HG02884 (cell line): ENCODE results near the gene UFM1.
"Not testable (repeated sequence)": the region's sequence is repeated elsewhere in the genome, so short reads cannot be mapped to it uniquely, and the experiment has no call there.

Experiments used
- ATAC-seq: cut with Tn5 transposase; IDR thresholded peaks from one replicate; pipeline ENCODE4 v1.9.1; 2021; ENCODE audit warnings: mild to moderate bottlenecking, moderate library complexity; ENCODE audit not compliant: unreplicated experiment

Gene UFM1

DNA sequence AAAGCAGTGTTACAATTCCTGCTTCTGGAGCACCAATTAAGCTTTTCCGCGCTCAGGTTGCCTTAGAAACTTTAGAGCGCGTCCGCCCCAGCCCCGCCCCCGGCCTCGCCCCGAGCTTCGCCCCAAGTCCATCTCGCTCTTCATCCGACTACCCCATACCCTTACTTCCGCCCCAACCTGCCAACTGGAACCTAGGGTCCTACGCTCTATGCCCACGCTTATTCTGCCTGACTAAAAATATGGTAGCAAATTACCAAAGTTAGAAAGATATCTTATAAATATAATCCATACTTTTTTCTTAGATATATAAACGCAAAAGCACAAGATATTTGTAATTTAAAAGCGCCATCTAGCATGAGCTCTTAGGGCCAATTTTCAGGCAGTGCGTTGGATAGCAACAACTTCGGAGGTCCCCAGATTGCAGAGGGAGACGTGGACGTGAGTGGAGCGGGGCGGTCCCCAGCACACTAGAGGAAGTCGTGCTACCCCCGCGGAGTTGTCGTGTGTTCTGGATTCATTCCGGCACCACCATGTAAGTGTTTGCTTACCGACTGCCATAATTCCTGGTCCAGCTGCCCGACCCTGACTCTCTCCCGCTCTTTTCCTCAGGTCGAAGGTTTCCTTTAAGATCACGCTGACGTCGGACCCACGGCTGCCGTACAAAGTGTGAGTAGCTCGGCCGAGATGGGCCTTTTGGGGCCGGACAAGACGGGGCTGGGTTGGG is at the start of gene UFM1:
UFM1 (plus strand) TSS at position 462 of the 724 bp plus-strand sequence; CDS start at position 531, 69 bp downstream.
- ATAC-seq = peak; percentile 90

DNA sequence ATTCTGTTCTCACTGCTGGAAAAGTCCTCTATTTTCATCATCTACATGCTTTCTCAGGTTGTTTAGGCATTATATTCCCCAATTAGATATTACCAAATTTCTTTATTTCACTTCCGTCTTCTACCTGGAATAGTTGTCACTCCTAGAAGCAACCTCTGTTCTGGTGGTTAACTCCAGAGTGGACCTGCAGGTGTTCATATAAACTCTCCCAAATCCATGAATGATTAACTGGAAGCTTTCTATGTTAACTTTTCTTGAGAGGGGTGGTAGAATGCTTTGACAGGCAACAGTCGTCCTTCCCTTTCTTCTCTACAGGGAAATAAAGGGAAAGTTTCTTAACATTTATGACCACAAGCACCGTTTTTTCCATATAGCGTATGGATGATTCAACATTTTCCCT is 48.4 kb upstream of the UFM1 start:
- no peak for ATAC-seq

GRCh38 chr13:38303816-38304320 is 45.8 kb upstream of the UFM1 start:
- ATAC-seq = no peak

GRCh38 chr13:38308736-38309135 is 40.9 kb upstream of the UFM1 start:
- ATAC-seq = no peak

DNA sequence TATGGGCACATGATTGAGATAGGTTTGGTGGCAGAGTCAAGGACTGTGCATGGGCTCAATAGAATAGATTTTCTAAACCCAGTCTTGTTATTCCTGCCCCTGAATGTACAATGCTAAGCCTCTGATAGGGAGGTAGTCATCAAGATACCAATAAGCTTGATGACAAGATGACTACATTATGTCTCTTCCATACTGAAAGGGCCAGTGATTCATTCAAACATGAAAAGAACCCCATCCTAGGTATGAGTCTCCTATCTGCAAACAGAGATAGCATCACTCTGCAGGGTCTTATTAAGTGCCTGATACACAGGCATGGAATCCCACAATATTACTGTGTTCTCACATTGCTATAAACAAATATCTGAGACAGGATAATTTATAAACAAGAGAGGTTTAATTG is 40.3 kb upstream of the UFM1 start:
- no peak for ATAC-seq

GRCh38 chr13:38311175-38311574 is 38.5 kb upstream of the UFM1 start:
- not testable (repeated sequence) for ATAC-seq

DNA sequence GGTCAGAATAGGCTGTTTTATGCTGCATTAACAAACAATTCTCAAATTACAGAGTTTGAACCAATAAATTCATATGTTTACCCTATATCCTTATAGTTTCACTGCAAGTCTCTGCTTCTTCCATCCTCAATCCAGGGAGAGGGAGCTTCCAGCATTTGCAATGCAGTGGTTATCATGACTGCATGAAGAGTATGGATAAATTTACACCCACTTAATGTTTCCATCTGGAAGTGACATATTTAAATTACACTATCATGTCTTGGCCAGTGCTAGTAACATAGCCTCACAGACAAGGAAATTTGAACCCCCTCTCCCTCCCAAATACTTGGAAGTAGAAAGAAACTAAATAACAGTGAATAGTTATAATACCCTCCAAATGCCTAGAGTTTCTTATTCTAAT is 33.5 kb upstream of the UFM1 start:
- ATAC-seq = no peak

GRCh38 chr13:38321654-38322053 is 28.0 kb upstream of the UFM1 start:
- peak; percentile 50 for ATAC-seq

DNA sequence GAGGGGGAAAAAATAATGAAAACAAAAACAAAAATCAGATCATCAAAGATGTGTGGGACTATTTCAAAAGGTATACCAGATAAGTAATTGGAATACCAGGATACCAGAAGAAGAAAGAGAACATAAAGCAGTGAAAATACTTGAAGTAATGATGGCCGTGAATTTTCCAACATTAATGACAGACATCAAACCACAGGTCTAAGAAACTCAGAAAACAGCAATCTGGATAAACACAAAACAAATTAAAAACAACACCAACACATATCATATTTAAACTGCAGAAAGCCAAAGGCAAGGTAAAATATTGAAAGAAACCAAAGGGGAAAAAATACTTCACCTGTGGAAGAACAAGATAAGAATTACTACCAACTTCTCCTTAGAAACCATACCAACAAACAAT is 24.2 kb upstream of the UFM1 start:
- ATAC-seq = no peak

DNA sequence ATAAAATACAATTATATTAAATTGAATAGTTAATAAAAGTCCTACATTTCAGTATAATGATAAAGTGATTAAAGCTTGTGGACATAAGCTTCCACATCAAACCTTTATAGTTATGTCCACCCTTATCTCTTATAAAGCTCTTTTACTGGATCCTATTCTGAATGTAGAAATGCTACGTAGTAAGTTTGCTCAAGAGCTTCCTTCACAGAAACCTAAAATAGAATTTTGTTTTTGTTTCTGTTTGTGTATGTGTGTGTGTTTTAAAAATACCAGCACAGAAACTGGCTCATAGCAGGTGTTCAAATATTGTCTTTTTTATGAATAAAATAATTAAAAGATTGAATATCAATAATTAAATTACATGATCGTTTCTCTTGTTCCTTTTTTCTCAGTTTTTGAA is 21.0 kb upstream of the UFM1 start:
- ATAC-seq = no peak

DNA sequence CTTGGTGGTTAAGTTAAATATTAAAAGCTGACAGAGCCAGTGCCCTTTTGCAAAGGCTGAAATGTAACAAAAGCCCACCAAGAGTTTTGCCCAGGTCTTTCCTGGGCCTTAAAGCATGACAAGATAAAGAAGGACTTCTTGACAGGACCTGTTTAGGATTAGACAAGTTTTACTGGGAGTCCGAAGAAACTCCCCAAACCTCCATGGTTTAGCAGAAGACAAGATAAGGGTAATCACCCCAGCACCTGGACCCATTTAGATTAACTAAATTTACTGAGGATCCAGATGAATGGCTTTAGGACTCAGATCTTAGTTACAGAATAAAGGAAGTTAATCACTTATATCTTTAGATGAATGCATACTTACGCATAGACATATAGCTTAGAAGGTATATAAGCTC is 14.8 kb upstream of the UFM1 start:
- ATAC-seq = no peak

GRCh38 chr13:38338089-38338488 is 11.6 kb upstream of the UFM1 start:
- ATAC-seq = no peak

DNA sequence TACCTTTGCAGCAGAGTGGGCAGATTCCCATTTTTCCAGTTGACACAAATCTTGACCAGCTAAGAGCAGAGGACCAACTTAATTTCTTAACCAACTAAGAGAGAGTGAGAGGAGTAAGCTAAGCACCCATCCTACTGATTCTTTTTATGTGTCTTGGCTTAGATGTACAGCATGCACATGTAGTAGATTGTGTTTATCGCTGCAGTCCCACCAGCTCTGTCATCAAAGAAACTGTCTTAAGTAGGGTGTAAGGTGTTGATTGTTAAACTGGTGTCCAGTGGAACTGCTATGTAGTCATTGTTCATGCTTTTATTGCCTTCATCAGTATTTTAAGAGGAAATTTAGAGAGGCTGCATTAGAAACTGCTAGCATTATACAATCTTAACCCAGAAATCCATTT is 9.0 kb upstream of the UFM1 start:
- no peak for ATAC-seq

DNA sequence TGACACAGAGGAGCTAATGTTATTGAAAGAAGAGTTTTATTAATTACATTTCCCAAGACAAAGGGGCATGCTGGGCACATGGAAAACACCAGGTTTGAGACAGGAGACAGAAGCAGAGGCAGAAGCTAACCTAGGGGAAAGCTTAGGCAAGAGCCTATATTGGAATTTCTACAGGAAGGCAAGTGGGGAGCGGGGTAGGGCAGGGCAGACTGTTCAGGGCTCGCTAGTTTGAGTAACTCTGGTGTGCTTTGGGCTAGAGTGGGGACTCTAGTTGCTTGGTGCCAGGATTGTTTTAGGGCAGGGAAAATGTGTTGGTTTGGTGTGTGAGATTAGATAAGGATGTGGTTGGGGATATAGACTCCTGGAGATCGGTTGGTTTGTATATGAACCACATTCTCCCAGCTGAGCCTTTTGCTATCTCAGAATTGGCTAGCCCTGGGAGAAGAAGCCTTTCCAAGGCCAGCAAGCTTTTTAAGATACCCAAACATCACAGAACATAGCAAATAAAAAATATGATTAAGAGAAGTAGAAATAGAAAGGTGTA is 8.4 kb upstream of the UFM1 start:
- ATAC-seq = no peak

- no peak for ATAC-seq
These were observed 2.9 kb upstream of the UFM1 start for GRCh38 chr13:38346764-38347163.

GRCh38 chr13:38348861-38349389 is 726 bp upstream of the UFM1 start:
- peak; percentile 25 for ATAC-seq

DNA sequence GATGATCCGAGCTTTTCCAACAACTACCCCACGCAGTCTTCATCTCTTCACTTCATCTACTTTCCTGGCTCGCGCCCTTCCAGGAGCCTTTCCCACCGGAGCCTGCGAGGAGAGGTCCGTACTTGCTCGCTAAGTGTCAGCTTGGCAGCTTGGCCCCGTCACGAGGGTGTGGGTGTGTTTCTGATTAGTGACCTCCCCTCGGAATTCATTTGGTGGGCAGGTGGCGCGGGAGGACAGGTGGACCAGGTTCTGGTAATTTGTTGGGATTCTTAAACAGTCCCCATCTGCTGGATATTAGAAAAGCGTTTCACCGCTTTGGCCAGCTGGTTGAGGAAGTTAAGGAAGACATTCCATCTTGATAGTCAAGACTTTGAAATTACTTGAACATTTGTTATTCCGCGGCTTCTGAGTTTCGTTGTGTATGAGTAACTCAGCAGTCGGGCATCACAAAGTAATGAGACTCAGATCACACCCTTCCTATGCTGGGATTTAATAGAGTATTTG is 515 bp downstream of the UFM1 start:
- ATAC-seq = peak; percentile 24

GRCh38 chr13:38355595-38356119 is 6.0 kb downstream of the UFM1 start:
- no peak for ATAC-seq

DNA sequence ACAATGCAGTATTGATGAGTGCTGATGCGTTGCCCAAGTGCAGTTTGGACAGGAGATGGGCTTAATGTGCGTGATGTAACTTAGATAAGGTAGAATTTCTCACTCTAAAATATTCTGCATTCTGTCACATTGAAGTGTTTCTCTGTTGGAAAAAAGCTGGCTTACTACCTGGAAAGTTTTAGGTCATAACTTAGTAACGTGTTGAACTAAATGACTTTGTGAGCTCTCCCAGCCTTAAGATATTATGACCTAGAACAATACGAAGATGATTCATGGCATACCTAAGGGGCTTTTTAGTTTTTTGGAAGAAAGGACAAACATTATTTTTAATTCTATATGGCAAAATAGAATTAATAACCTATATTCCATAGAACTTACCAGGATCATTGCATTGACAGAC is 9.0 kb downstream of the UFM1 start:
- no peak for ATAC-seq

GRCh38 chr13:38361542-38362262 is 12.1 kb downstream of the UFM1 start:
- no peak for ATAC-seq

GRCh38 chr13:38363219-38363618 is 13.6 kb downstream of the UFM1 start:
- no peak for ATAC-seq
